Measurements from ENCODE around the gene NPAS3. TPM values are rescaled to one million over a fixed set of nuclear protein-coding genes. Genes with fewer than 3 reads are reported as not detected.
A peak's percentile ranks its signal among the peaks of the same experiment; 100 is the strongest.

Gene NPAS3
- total and polyA plus RNA-seq, 2 donors (not counting 1 experiment from before 2014, with no cell fraction given): 0.10 to 0.50 TPM

GRCh38 chr14:33622496-33622895 lies 683.8 kb downstream of the NPAS3 start:
- H3K27me3 ChIP-seq (ENCODE audit: control insufficient read depth, insufficient read depth, low read length): no peaks in the 10 kb centered on the region
- H3K4me1 ChIP-seq (ENCODE audit: control insufficient read depth, extremely low read depth, insufficient read depth, low read length): no peaks in the 10 kb centered on the region
- H3K9me3 ChIP-seq (ENCODE audit: control insufficient read depth, insufficient read depth, low read depth, low read length): no peaks in the 10 kb centered on the region
- TF ChIP-seq CTCF (conservative IDR thresholded peaks at IDR 0.05 in 1 of 2, IDR thresholded peaks at IDR 0.05 in 1 of 2; ENCODE audit: low read depth in 1 of 2, low read length in 2 of 2) (no peak), EZH2 (IDR thresholded peaks at IDR 0.05; ENCODE audit: low read length, missing control alignments) (no peak)
- no peaks in the 10 kb centered on the region for H4K20me1 ChIP-seq (ENCODE audit: control insufficient read depth, extremely low read depth, insufficient read depth, low read length)
- H3K27ac ChIP-seq (ENCODE audit: insufficient read depth, low read length): no peak overlapping the region
- H3K79me2 ChIP-seq (ENCODE audit: control insufficient read depth, insufficient read depth, low read length): no peaks in the 10 kb centered on the region
- no peak for DNase-seq (ENCODE audit: low read depth in 2 of 2)
- H3K4me2 ChIP-seq (ENCODE audit: extremely low read depth, insufficient read depth, low read length): no peak overlapping the region
- no peak overlapping the region for H2AFZ ChIP-seq (ENCODE audit: low read length)
- H3K4me3 ChIP-seq (replicated peaks in 1 of 4; ENCODE audit: control extremely low read depth in 1 of 4, insufficient read depth in 1 of 4, low read depth in 3 of 4, low read length in 4 of 4): no peak overlapping the region
- no peak overlapping the region for H3K9ac ChIP-seq (ENCODE audit: insufficient read depth, low read length)
- H3K36me3 ChIP-seq (ENCODE audit: control insufficient read depth, insufficient read depth, low read length): no peaks in the 10 kb centered on the region

DNA sequence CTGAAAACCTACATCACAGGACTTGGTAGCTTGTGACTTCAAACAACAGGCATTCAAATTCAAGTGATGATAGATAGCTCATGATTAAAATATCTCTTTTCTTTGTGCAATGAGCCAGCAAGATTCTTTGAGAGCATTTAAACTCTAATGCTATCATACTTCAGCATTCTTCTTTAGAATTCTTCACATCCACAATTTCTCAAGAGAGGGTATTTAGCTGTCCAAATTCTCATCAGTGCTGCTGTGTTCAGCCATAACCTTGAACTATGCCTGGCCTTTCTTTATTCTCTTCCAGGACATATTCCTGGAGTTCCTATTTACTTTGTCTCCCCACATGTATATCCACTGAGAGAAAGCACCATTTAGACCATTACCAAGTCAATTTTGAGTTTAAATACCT lies 691.1 kb downstream of the NPAS3 start:
- Histone ChIP-seq H3K79me2 (ENCODE audit: control insufficient read depth, insufficient read depth, low read length) (no peaks in the 10 kb centered on the region), H3K27me3 (ENCODE audit: control insufficient read depth, insufficient read depth, low read length) (no peaks in the 10 kb centered on the region), H3K27ac (ENCODE audit: insufficient read depth, low read length) (no peak overlapping the region), H3K9me3 (ENCODE audit: control insufficient read depth, insufficient read depth, low read depth, low read length) (no peaks in the 10 kb centered on the region), H4K20me1 (ENCODE audit: control insufficient read depth, extremely low read depth, insufficient read depth, low read length) (no peaks in the 10 kb centered on the region), H3K4me1 (ENCODE audit: control insufficient read depth, extremely low read depth, insufficient read depth, low read length) (no peaks in the 10 kb centered on the region), H3K4me3 (replicated peaks in 1 of 4; ENCODE audit: control extremely low read depth in 1 of 4, insufficient read depth in 1 of 4, low read depth in 3 of 4, low read length in 4 of 4) (no peak overlapping the region), H3K9ac (ENCODE audit: insufficient read depth, low read length) (no peak overlapping the region), H3K4me2 (ENCODE audit: extremely low read depth, insufficient read depth, low read length) (no peak overlapping the region), H2AFZ (ENCODE audit: low read length) (no peak overlapping the region), H3K36me3 (ENCODE audit: control insufficient read depth, insufficient read depth, low read length) (no peaks in the 10 kb centered on the region)
- no peak for TF ChIP-seq EZH2 (IDR thresholded peaks at IDR 0.05; ENCODE audit: low read length, missing control alignments)
- TF ChIP-seq CTCF (conservative IDR thresholded peaks at IDR 0.05 in 1 of 2, IDR thresholded peaks at IDR 0.05 in 1 of 2; ENCODE audit: low read depth in 1 of 2, low read length in 2 of 2): no peak
- peak in 1 of 2 donors; percentile 60 for DNase-seq (ENCODE audit: low read depth in 2 of 2)

DNA sequence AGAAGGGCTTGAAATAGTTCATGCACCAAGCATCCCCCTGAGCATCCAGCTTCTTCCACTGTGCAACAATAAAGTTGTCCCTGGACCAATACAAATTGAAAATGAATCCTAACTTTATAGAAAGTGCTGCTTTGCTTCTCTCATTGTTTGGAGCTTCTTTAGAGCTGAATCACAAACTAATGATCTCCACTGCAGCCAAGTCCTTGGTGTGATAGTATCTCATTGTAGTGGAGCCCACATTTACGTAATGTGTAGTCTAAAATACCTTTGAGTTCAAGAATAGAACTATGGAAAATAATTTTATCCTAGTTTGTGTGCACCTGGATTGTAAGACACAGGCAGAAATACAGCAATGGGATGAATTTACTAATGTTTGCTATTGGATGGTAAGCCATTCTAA lies 692.3 kb downstream of the NPAS3 start:
- H3K9ac ChIP-seq (ENCODE audit: insufficient read depth, low read length): no peak overlapping the region
- H3K4me3 ChIP-seq (replicated peaks in 1 of 4; ENCODE audit: control extremely low read depth in 1 of 4, insufficient read depth in 1 of 4, low read depth in 3 of 4, low read length in 4 of 4): no peak overlapping the region
- no peaks in the 10 kb centered on the region for H3K27me3 ChIP-seq (ENCODE audit: control insufficient read depth, insufficient read depth, low read length)
- H3K36me3 ChIP-seq (ENCODE audit: control insufficient read depth, insufficient read depth, low read length): no peaks in the 10 kb centered on the region
- no peaks in the 10 kb centered on the region for H3K79me2 ChIP-seq (ENCODE audit: control insufficient read depth, insufficient read depth, low read length)
- H3K4me2 ChIP-seq (ENCODE audit: extremely low read depth, insufficient read depth, low read length): no peak overlapping the region
- H3K9me3 ChIP-seq (ENCODE audit: control insufficient read depth, insufficient read depth, low read depth, low read length): no peaks in the 10 kb centered on the region
- H3K27ac ChIP-seq (ENCODE audit: insufficient read depth, low read length): no peak overlapping the region
- no peaks in the 10 kb centered on the region for H3K4me1 ChIP-seq (ENCODE audit: control insufficient read depth, extremely low read depth, insufficient read depth, low read length)
- no peak overlapping the region for H2AFZ ChIP-seq (ENCODE audit: low read length)
- no peaks in the 10 kb centered on the region for H4K20me1 ChIP-seq (ENCODE audit: control insufficient read depth, extremely low read depth, insufficient read depth, low read length)
- peak in 1 of 2 donors; percentile 85 for DNase-seq (ENCODE audit: low read depth in 2 of 2)
- TF ChIP-seq EZH2 (IDR thresholded peaks at IDR 0.05; ENCODE audit: low read length, missing control alignments) (no peak), CTCF (conservative IDR thresholded peaks at IDR 0.05 in 1 of 2, IDR thresholded peaks at IDR 0.05 in 1 of 2; ENCODE audit: low read depth in 1 of 2, low read length in 2 of 2) (no peak)
